HepG2 (cell line): Measurements from ENCODE around the gene WBP1. TPM values are rescaled to one million over a fixed set of nuclear protein-coding genes. Genes with fewer than 3 reads are reported as not detected.

ENCODE experiments used
- ATF2 ChIP-seq: sonication (generic); formaldehyde crosslinking; IDR thresholded peaks from 2 replicates; pipeline ENCODE4 v1.4.0; 2020; ENCODE audit warnings: missing genetic modification reagents
- ATF6 ChIP-seq: sonication (generic); formaldehyde crosslinking; conservative IDR thresholded peaks from 2 replicates; pipeline ENCODE4 v1.4.0; 2020; ENCODE audit warnings: missing genetic modification reagents
- DMAP1 ChIP-seq: IDR thresholded peaks from 2 replicates; pipeline ENCODE4 v1.6.1; 2016
- ELF3 ChIP-seq: IDR thresholded peaks from 2 replicates; pipeline ENCODE4 v1.6.1; 2016; ENCODE audit warnings: missing genetic modification reagents, missing compliant biosample characterization
- HDAC1 ChIP-seq: sonication (generic); formaldehyde crosslinking; IDR thresholded peaks from 2 replicates; pipeline ENCODE4 v1.5.1; 2020; ENCODE audit warnings: mild to moderate bottlenecking, missing genetic modification reagents
- HMG20B ChIP-seq: conservative IDR thresholded peaks from 2 replicates; pipeline ENCODE4 v1.6.1; 2016; ENCODE audit warnings: missing genetic modification reagents, missing compliant biosample characterization
- KAT7 ChIP-seq: IDR thresholded peaks from 2 replicates; pipeline ENCODE4 v1.6.1; 2018; ENCODE audit warnings: borderline replicate concordance, missing compliant biosample characterization
- MED1 ChIP-seq: sonication (generic); formaldehyde crosslinking; IDR thresholded peaks from 2 replicates; pipeline ENCODE4 v1.4.0; 2020; ENCODE audit warnings: missing genetic modification reagents
- MTF1 ChIP-seq: sonication (generic); formaldehyde crosslinking; IDR thresholded peaks from 2 replicates; pipeline ENCODE4 v1.5.0; 2020; ENCODE audit warnings: missing genetic modification reagents
- SP140L ChIP-seq: sonication (generic); formaldehyde crosslinking; IDR thresholded peaks from 2 replicates; pipeline ENCODE4 v1.4.0; 2020; ENCODE audit warnings: missing genetic modification reagents, borderline replicate concordance
- TCF12 ChIP-seq, 2 experiments: fragments of 450-650 bp in 1 of 2; sonication (generic) in 1 of 2; formaldehyde crosslinking in 1 of 2; IDR thresholded peaks; 2 replicates each; pipeline versions ENCODE4 v1.6.1 to v1.8.0; 2017 to 2022; ENCODE audit warnings: antibody characterized with exemption in 1 of 2, mild to moderate bottlenecking in 1 of 2, missing genetic modification reagents in 1 of 2, moderate library complexity in 1 of 2
- THRA ChIP-seq: sonication (generic); formaldehyde crosslinking; IDR thresholded peaks from 2 replicates; pipeline ENCODE4 v1.4.0; 2020; ENCODE audit warnings: missing genetic modification reagents, borderline replicate concordance
- ZBTB42 ChIP-seq: sonication (generic); formaldehyde crosslinking; IDR thresholded peaks from 2 replicates; pipeline ENCODE4 v1.5.0; 2020; ENCODE audit warnings: mild to moderate bottlenecking, missing genetic modification reagents
- ZBTB43 ChIP-seq: sonication (generic); formaldehyde crosslinking; conservative IDR thresholded peaks from 2 replicates; pipeline ENCODE4 v1.4.0; 2020; ENCODE audit warnings: missing genetic modification reagents
- ZBTB7A ChIP-seq: sonication (generic); formaldehyde crosslinking; IDR thresholded peaks from 2 replicates; pipeline ENCODE4 v1.8.0; 2022; ENCODE audit warnings: mild to moderate bottlenecking, missing genetic modification reagents
- ZHX1 ChIP-seq: sonication (generic); formaldehyde crosslinking; IDR thresholded peaks from 2 replicates; pipeline ENCODE4 v1.8.1; 2022; ENCODE audit warnings: low read depth, mild to moderate bottlenecking, missing genetic modification reagents
- ZKSCAN1 ChIP-seq: fragments of 150-350 bp; IDR thresholded peaks from 2 replicates; pipeline ENCODE4 v1.6.1; 2014; ENCODE audit warnings: low read length
- ZNF713 ChIP-seq: sonication (generic); formaldehyde crosslinking; IDR thresholded peaks from 2 replicates; pipeline ENCODE4 v1.4.0; 2020; ENCODE audit warnings: mild to moderate bottlenecking, missing genetic modification reagents
- ZNF749 ChIP-seq: sonication (generic); formaldehyde crosslinking; IDR thresholded peaks from 2 replicates; pipeline ENCODE4 v1.8.0; 2022; ENCODE audit warnings: mild to moderate bottlenecking, missing genetic modification reagents, moderate library complexity, borderline replicate concordance
- ZNF772 ChIP-seq: sonication (generic); formaldehyde crosslinking; IDR thresholded peaks from 2 replicates; pipeline ENCODE4 v1.5.0; 2020; ENCODE audit warnings: mild to moderate bottlenecking, missing genetic modification reagents
- ZSCAN22 ChIP-seq: sonication (generic); formaldehyde crosslinking; IDR thresholded peaks from 2 replicates; pipeline ENCODE4 v1.4.0; 2020; ENCODE audit warnings: mild to moderate bottlenecking, missing genetic modification reagents
- polyA plus RNA-seq, 8 experiments: library from polyadenylated mRNA; depleted of rRNA in 3 of 8; stranded (reverse) in 7 of 8; unstranded in 1 of 8; fragments of >200 nt; fragmentation: Illumina TruSeq in 4 of 8; extraction: Trizol in 4 of 8; gene quantifications; 2 replicates each; pipeline versions ENCODE4 v1.2.1 to v1.2.3, GENCODE V29; 2011 to 2016; ENCODE audit warnings: low read depth in 4 of 8, missing spikeins in 1 of 8, mixed read lengths in 1 of 8; ENCODE audit not compliant: insufficient read depth in 1 of 8
- total RNA-seq, 5 experiments: library from RNA; depleted of rRNA; stranded (reverse); fragments of >200 nt; fragmentation: Illumina TruSeq; extraction: Trizol; gene quantifications; 2 replicates each; pipeline ENCODE4 v1.2.3, GENCODE V29; 2016; ENCODE audit warnings: low read depth in 1 of 5

WBP1 gene
- total and polyA plus RNA-seq, 2 of the 13 experiments (the other 11 are each of a cell fraction or from before 2014, with no cell fraction given) = 38.8 to 85.7 TPM

GRCh38 chr2:74502147-74502719, 44.0 kb downstream of the WBP1 start (continued):
- TF ChIP-seq THRA (CRISPR knock-in tag) (peak; percentile 96), ATF6 (CRISPR knock-in tag) (0 out of 2 replicates have a peak, but pooled peaks have one; percentile 26), HMG20B (peak; percentile 78), HDAC1 (CRISPR knock-in tag) (peak; percentile 83), ZNF713 (CRISPR knock-in tag) (0 out of 2 replicates have a peak, but pooled peaks have one; percentile 81), ZSCAN22 (no peak; the same call in 1 of the 2 replicates), ZHX1 (CRISPR knock-in tag) (peak; percentile 38; the same call in 1 of the 2 replicates), DMAP1 (CRISPR knock-in tag) (peak; percentile 87), ZNF749 (CRISPR knock-in tag) (0 out of 2 replicates have a peak, but pooled peaks have one; percentile 12), ZNF772 (CRISPR knock-in tag) (peak; percentile 84; the same call in 1 of the 2 replicates), ELF3 (CRISPR knock-in tag) (0 out of 2 replicates have a peak, but pooled peaks have one; percentile 49), KAT7 (CRISPR knock-in tag) (no peak), ZBTB42 (CRISPR knock-in tag) (0 out of 2 replicates have a peak, but pooled peaks have one; percentile 69), MTF1 (CRISPR knock-in tag) (no peak), TCF12 (IDR thresholded peaks at IDR 0.05) (no peak), TCF12 (CRISPR knock-in tag; IDR thresholded peaks at IDR 0.05) (no peak), ZBTB43 (peak; percentile 65), ZBTB7A (CRISPR knock-in tag) (peak; percentile 42; the same call in 1 of the 2 replicates), SP140L (CRISPR knock-in tag) (0 out of 2 replicates have a peak, but pooled peaks have one; percentile 15), MED1 (peak; percentile 87), ATF2 (CRISPR knock-in tag) (no peak), ZKSCAN1 (no peak; the same call in 1 of the 2 replicates)
